ENCODE data around the gene NMRK2. TPM values are rescaled to one million over a fixed set of nuclear protein-coding genes. Genes with fewer than 3 reads are reported as not detected.
"Not testable (repeated sequence)": the region's sequence is repeated elsewhere in the genome, so short reads cannot be mapped to it uniquely, and the experiment has no call there.

The NMRK2 gene
- total RNA-seq, 1 experiment from 2014 or later: not detected

DNA sequence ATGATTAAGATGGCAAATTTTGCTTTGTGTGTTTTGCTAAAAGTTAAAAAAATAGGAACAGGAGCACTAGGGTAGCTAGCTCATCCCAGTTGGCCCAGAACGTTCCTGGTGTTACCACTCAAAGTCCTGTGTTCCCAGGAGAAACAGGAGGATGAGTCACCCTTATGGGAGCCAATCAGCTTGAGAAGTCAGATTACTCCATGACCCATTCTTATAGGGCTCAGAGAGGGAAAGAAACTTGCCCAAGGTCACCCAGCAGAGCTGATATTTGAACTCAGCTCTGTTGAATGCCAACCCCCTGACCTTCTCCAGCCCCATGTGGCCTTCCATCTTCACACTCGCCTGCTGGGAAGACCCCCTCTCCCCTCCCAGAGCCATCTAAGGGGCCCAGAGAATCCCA, 13.0 kb downstream of the NMRK2 start:
- ChIA-PET RAD21 (ENCODE audit: low non-redundant PET in 1 of 2, low total read pairs in 2 of 2, uncharacterized antibody in 2 of 2, unreplicated experiment in 2 of 2) (no interaction called here), CTCF (no interaction called here), POLR2A (no interaction called here)
- Histone ChIP-seq H3K9me3 (ENCODE audit: control insufficient read depth in 1 of 2, insufficient read depth in 1 of 2, low read depth in 1 of 2, low read length in 2 of 2) (no peaks in the 10 kb centered on the region), H2AFZ (ENCODE audit: low read depth, low read length, poor library complexity, severe bottlenecking) (no peak overlapping the region), H3K9me2 (ENCODE audit: insufficient read depth) (no peaks in the 10 kb centered on the region), H3K27ac (ENCODE audit: low read depth, low read length) (no peak overlapping the region), H3K36me3 (ENCODE audit: control insufficient read depth in 1 of 2, insufficient read depth in 2 of 2, low read length in 2 of 2) (no peaks in the 10 kb centered on the region), H3K27me3 (ENCODE audit: insufficient read depth, low read length) (no peaks in the 10 kb centered on the region), H3K4me2 (ENCODE audit: low read length) (no peak overlapping the region), H3K4me3 (replicated peaks in 1 of 2; ENCODE audit: low read depth in 1 of 2, low read length in 2 of 2) (no peak overlapping the region), H3K79me2 (ENCODE audit: insufficient read depth, low read length) (no peaks in the 10 kb centered on the region), H4K20me1 (ENCODE audit: insufficient read depth) (no peaks in the 10 kb centered on the region), H3K9ac (ENCODE audit: low read length) (no peak overlapping the region), H3K4me1 (ENCODE audit: control insufficient read depth in 1 of 2, insufficient read depth in 2 of 2, low read length in 2 of 2) (0 out of 4 replicates have a peak, but pooled peaks cover 0 to 3% of the 10 kb centered on the region in 2 experiments)
- no TSS peak for BruUV-seq (replicated peaks)
- DNase-seq (ENCODE audit: low read depth, low spot score) (no peak), ATAC-seq (peak; percentile 42; the same call in 1 of the 2 replicates)
- intact Hi-C loops (cut with micrococcal nuclease): no loop called here
- TF ChIP-seq POLR2AphosphoS5 (IDR thresholded peaks at IDR 0.05; ENCODE audit: low read depth, low read length) (no peak), SIN3A (IDR thresholded peaks at IDR 0.05; ENCODE audit: low read depth) (no peak), POLR2A (IDR thresholded peaks at IDR 0.05; ENCODE audit: borderline replicate concordance, extremely low read depth, insufficient read depth, insufficient read length) (no peak), CEBPB (IDR thresholded peaks at IDR 0.05; ENCODE audit: low read depth) (no peak), EZH2 (IDR thresholded peaks at IDR 0.05) (no peak), ELF1 (IDR thresholded peaks at IDR 0.05; ENCODE audit: borderline replicate concordance, low read depth) (no peak), YY1 (IDR thresholded peaks at IDR 0.05; ENCODE audit: extremely low read depth, insufficient replicate concordance, low read depth, low read length) (no peak), EZH2phosphoT487 (IDR thresholded peaks at IDR 0.05; ENCODE audit: borderline replicate concordance) (no peak)
- TF ChIP-seq, protein P1, sequence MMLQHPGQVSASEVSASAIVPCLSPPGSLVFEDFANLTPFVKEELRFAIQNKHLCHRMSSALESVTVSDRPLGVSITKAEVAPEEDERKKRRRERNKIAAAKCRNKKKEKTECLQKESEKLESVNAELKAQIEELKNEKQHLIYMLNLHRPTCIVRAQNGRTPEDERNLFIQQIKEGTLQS (IDR thresholded peaks at IDR 0.05): no peak
- TF ChIP-seq, protein P2, sequence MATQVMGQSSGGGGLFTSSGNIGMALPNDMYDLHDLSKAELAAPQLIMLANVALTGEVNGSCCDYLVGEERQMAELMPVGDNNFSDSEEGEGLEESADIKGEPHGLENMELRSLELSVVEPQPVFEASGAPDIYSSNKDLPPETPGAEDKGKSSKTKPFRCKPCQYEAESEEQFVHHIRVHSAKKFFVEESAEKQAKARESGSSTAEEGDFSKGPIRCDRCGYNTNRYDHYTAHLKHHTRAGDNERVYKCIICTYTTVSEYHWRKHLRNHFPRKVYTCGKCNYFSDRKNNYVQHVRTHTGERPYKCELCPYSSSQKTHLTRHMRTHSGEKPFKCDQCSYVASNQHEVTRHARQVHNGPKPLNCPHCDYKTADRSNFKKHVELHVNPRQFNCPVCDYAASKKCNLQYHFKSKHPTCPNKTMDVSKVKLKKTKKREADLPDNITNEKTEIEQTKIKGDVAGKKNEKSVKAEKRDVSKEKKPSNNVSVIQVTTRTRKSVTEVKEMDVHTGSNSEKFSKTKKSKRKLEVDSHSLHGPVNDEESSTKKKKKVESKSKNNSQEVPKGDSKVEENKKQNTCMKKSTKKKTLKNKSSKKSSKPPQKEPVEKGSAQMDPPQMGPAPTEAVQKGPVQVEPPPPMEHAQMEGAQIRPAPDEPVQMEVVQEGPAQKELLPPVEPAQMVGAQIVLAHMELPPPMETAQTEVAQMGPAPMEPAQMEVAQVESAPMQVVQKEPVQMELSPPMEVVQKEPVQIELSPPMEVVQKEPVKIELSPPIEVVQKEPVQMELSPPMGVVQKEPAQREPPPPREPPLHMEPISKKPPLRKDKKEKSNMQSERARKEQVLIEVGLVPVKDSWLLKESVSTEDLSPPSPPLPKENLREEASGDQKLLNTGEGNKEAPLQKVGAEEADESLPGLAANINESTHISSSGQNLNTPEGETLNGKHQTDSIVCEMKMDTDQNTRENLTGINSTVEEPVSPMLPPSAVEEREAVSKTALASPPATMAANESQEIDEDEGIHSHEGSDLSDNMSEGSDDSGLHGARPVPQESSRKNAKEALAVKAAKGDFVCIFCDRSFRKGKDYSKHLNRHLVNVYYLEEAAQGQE (IDR thresholded peaks at IDR 0.05; ENCODE audit: low read depth): no peak

DNA sequence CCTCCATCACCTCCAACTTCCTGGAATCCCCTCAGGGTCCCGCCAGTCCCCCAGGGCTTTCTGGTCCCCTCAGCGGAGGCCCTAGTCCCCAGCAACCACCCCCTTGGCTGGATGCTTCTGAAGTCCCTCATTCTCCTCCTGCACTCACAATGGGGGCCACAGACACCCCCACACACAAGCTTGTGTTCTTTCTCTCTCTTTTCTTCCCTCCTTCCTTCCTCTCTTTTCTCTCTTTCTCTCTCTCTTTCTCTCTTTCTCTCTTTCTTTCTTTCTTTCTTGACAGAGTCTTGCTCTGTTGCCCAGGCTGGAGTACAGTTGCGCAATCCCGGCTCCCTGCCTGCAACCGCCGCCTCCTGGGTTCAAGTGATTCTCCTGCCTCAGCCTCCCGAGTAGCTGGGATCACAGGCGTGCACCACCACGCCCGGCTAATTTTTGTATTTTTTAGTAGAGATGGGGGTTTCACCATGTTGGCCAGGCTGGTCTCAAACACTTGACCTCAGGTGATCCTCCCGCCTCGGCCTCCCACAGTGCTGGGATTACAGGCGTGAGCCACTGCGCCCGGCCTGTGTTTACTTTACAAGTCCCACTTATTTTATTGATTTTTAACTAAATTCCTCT, 14.6 kb downstream of the NMRK2 start:
- ATAC-seq; RAD21 ChIA-PET (ENCODE audit: low non-redundant PET in 1 of 2, low total read pairs in 2 of 2, uncharacterized antibody in 2 of 2, unreplicated experiment in 2 of 2); CTCF ChIA-PET: not testable (repeated sequence)

More for the DNA sequence above, 14.6 kb downstream of the NMRK2 start:
- H3K79me2 ChIP-seq (ENCODE audit: insufficient read depth, low read length); H3K36me3 ChIP-seq (ENCODE audit: control insufficient read depth in 1 of 2, insufficient read depth in 2 of 2, low read length in 2 of 2); H2AFZ ChIP-seq (ENCODE audit: low read depth, low read length, poor library complexity, severe bottlenecking); BruUV-seq (replicated peaks); H3K27me3 ChIP-seq (ENCODE audit: insufficient read depth, low read length); H3K4me1 ChIP-seq (ENCODE audit: control insufficient read depth in 1 of 2, insufficient read depth in 2 of 2, low read length in 2 of 2); H3K9me2 ChIP-seq (ENCODE audit: insufficient read depth); POLR2A ChIA-PET; H3K4me3 ChIP-seq (replicated peaks in 1 of 2; ENCODE audit: low read depth in 1 of 2, low read length in 2 of 2); H4K20me1 ChIP-seq (ENCODE audit: insufficient read depth); DNase-seq (ENCODE audit: low read depth, low spot score); H3K9me3 ChIP-seq (ENCODE audit: control insufficient read depth in 1 of 2, insufficient read depth in 1 of 2, low read depth in 1 of 2, low read length in 2 of 2); H3K27ac ChIP-seq (ENCODE audit: low read depth, low read length); intact Hi-C loops (cut with micrococcal nuclease); H3K9ac ChIP-seq (ENCODE audit: low read length); H3K4me2 ChIP-seq (ENCODE audit: low read length): not testable (repeated sequence)

All from HCT116 (cell line).